ENCODE results near the gene AHCYL2. TPM values are rescaled to one million over a fixed set of nuclear protein-coding genes. Genes with fewer than 3 reads are reported as not detected.

Gene AHCYL2
- total and polyA plus RNA-seq, 2 of the 8 experiments (the other 6 are each of a cell fraction or from before 2014, with no cell fraction given) = 20.7 to 25.4 TPM

GRCh38 chr7:129466796-129467195 is 242.0 kb downstream of the AHCYL2 start:
- H3K4me2 ChIP-seq (ENCODE audit: insufficient read depth in 1 of 2, low read depth in 2 of 2, low read length in 2 of 2) = no peak overlapping the region
- no peak overlapping the region for H3K23ac ChIP-seq (ENCODE audit: insufficient read length)
- H3K14ac ChIP-seq (ENCODE audit: insufficient read length) = no peak overlapping the region
- H3K18ac ChIP-seq (ENCODE audit: extremely low read depth, low read length) = no peak overlapping the region
- peaks cover 0 to 8% (median 6%) of the 10 kb centered on the region in 4 experiments; a peak in 4 of 7 replicates for H3K4me1 ChIP-seq (replicated peaks in 1 of 4; ENCODE audit: control insufficient read depth in 3 of 4, insufficient read depth in 4 of 4, low read length in 3 of 4)
- no peak overlapping the region for H3K56ac ChIP-seq (replicated peaks; ENCODE audit: insufficient read length, low read depth, low read length)
- H3K9ac ChIP-seq (replicated peaks in 1 of 4; ENCODE audit: extremely low read depth in 1 of 4, low read depth in 3 of 4, low read length in 3 of 4) = no peak overlapping the region
- DNase-seq (ENCODE audit: low read depth in 1 of 2, low spot score in 2 of 2) (no peak), FAIRE-seq (no peak)
- POLR2A ChIA-PET (ENCODE audit: partially characterized antibody) = interaction anchor here (0.5 to 1.1 kb wide), 2 partner anchors 33 to 71 kb away, joined by 3 read pairs; partner anchors contain the start of gene STRIP2
- peaks cover 8 to 40% (median 23%) of the 10 kb centered on the region in 4 experiments; a peak in 6 of 8 replicates for H3K36me3 ChIP-seq (ENCODE audit: control insufficient read depth in 2 of 4, insufficient read depth in 4 of 4, low read length in 3 of 4)
- WGBS, 2 experiments (ENCODE audit: extremely low coverage in 1 of 2, insufficient coverage in 1 of 2, insufficient read length in 1 of 2, insufficient replicate concordance in 2 of 2, low coverage in 1 of 2, low lambda C conversion rate in 2 of 2, missing lambda C conversion rate in 1 of 2) = 88% methylated on average over 3 of the region's 3 CpGs; no CpG with 5 or more reads in 1 of the 2 experiments
- H2BK120ac ChIP-seq (replicated peaks; ENCODE audit: low read depth, low read length) = no peak overlapping the region
- no peak overlapping the region for H3K4ac ChIP-seq (replicated peaks; ENCODE audit: insufficient read length, low read depth, low read length)
- no peaks in the 10 kb centered on the region for H3K79me2 ChIP-seq (ENCODE audit: control insufficient read depth in 1 of 2, insufficient read depth in 2 of 2, low read length in 2 of 2)
- no peak overlapping the region for H2BK20ac ChIP-seq (ENCODE audit: low read length)
- no peak overlapping the region for H2BK12ac ChIP-seq (ENCODE audit: low read depth, low read length)
- no peaks in the 10 kb centered on the region for H4K20me1 ChIP-seq (replicated peaks in 1 of 2; ENCODE audit: control insufficient read depth in 1 of 2, insufficient read depth in 2 of 2, low read length in 2 of 2)
- H3K79me1 ChIP-seq (ENCODE audit: low read depth, low read length) = no peaks in the 10 kb centered on the region; the same call in 1 of the 2 replicates
- H3K27ac ChIP-seq (ENCODE audit: low read depth, low read length) = no peak overlapping the region
- H2AK5ac ChIP-seq (ENCODE audit: low read depth, low read length) = no peak overlapping the region
- no peak overlapping the region for H4K91ac ChIP-seq (replicated peaks; ENCODE audit: insufficient read length, low read length)
- no peak overlapping the region for H2AFZ ChIP-seq (ENCODE audit: low read length)
- H3K27me3 ChIP-seq (replicated peaks in 1 of 4; ENCODE audit: control insufficient read depth in 3 of 4, extremely low read depth in 1 of 4, insufficient read depth in 3 of 4, low read length in 3 of 4) = no peaks in the 10 kb centered on the region
- H2BK15ac ChIP-seq (ENCODE audit: low read length) = no peak overlapping the region
- no peaks in the 10 kb centered on the region for H3K9me3 ChIP-seq (ENCODE audit: insufficient read depth in 2 of 2, low read depth in 1 of 2, low read length in 1 of 2)
- CTCF ChIA-PET (ENCODE audit: partially characterized antibody) = interaction anchor here (1.0 kb wide), 1 partner anchor 62 kb away, joined by 7 read pairs; no protein-coding TSS in a partner anchor
- no peak overlapping the region for H4K8ac ChIP-seq (ENCODE audit: extremely low read depth, insufficient read depth, low read length)
- H2BK5ac ChIP-seq (ENCODE audit: low read depth, low read length) = no peak overlapping the region
- no peak overlapping the region for H4K5ac ChIP-seq (ENCODE audit: insufficient read length, low read depth, low read length)
- no peaks in the 10 kb centered on the region for H3K23me2 ChIP-seq (ENCODE audit: low read depth, low read length)
- H3K4me3 ChIP-seq (ENCODE audit: extremely low read depth in 1 of 4, insufficient read depth in 2 of 4, low read depth in 3 of 4, low read length in 4 of 4) = no peak overlapping the region
- no peak for TF ChIP-seq CHD1 (IDR thresholded peaks at IDR 0.05; ENCODE audit: low read depth, low read length)
- TF ChIP-seq JUN (IDR thresholded peaks at IDR 0.05; ENCODE audit: low read depth, low read length) = no peak
